ENCODE results near the gene FRMD3.

FRMD3 gene

DNA sequence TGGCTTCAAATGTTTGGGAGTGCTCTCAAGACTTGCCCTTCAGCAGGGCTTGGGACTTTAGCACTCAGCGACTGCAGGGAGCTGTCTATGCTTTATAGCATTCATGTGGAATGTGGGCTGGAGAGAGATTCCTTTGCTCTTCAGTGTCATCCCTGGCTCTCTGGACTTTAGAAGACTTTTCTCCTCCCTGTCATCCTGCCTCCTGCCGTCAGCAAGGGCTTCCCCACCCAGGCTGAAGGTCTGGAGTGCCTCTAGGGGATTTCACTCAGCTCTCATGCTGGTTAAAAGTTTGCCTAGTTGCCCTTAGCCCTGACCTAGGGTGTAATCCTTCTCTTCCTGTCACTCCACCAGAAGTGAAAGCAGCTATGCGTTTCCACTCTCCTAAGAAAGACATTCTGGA lies 210.9 kb downstream of the FRMD3 start:
- DNase-seq, result peak; percentile 1

DNA sequence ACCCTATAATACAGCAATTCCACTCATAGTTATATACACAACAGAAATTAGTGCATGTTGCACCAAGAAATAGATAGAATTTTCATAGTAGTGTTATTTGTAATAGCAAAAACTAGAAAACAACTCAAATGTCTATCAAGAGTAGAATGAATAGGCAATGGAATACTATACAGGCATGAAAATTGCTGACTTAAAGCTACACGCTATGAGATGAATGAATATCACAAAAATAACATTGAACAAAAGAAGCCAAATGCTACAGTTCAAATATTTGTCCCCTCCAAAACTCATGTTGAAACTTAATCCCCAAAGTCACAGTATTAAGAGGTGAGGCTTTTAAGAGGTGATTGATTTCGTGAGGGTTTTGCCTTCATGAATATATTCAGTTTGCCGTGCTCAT lies 215.1 kb downstream of the FRMD3 start:
- DNase-seq, result no peak

DNA sequence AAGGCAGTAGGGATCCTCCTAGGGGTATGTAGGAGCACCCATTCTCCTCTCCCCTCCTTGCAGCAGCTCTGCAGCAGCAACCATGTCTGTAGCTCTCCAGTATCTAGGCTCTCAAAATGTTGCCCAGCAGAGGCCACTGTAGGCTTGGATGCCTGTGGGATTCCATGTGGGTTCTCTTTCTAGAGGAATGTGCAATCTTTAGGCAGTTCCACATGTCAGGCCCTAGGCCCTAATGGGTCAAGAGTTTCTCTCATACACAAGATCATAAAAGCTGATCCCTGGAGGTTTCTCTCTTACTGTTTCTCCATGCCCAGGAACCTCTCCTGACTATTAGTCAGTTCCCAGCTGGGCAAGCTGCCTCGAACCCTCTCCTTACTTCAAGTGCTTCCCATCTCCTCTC lies 215.8 kb downstream of the FRMD3 start:
- DNase-seq, result no peak

DNA sequence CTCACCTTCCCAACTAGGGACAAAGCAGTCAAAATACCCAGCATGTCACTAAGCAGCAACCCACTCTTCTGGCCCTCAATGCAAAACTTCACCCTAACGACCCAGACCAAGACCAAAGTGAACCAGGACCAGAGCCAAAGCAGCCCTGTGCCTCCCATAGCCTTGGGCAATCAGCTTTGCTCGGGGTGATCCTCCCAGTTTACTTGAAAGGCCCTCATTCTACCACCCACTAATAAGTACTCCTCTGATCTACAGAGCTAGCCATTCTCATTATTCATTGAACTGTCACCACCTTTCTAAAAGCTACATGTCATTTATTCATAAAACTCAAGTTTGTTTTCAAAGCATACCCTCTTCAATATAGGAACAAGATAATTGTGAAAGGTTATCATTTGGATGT lies 221.0 kb downstream of the FRMD3 start:
- no peak for DNase-seq

DNA sequence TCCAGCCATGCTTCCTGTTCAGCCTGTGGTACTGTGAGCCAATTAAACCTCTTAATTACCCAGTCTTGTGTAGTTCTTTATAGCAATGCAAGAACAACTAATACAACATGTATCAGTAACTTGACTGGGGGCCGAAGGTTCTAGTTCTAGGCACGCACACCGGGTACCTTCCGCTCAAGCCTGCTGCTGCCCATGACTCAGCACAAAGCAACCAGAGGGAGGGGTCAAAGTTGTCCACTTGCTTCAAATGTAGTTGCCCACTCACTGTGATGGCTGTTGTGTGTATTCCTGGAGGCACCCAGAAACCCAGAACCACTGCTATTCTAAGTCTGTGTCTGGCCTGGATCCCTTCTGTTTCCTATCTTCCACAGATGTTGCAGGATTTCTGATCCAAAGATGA lies 222.6 kb downstream of the FRMD3 start:
- no peak for DNase-seq

DNA sequence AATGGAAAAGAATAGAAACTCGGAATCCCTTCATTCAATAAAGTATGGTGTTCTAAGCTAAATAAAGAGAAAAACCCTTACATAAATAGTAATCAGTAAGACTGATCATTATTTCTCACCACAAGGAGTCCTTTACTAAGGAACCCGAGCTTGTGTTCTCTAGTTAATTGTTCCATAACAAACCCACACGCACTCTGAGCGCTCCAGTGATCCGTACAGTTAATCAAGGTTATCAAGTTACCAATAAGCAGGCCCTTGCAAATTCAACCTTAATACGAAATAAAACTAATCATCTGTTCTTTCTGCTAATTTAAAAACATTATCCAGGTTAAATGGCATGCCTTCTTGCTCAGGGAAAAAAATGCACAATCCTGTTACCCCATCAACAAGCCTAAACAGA lies 224.4 kb downstream of the FRMD3 start:
- peak; percentile 13 for DNase-seq

DNA sequence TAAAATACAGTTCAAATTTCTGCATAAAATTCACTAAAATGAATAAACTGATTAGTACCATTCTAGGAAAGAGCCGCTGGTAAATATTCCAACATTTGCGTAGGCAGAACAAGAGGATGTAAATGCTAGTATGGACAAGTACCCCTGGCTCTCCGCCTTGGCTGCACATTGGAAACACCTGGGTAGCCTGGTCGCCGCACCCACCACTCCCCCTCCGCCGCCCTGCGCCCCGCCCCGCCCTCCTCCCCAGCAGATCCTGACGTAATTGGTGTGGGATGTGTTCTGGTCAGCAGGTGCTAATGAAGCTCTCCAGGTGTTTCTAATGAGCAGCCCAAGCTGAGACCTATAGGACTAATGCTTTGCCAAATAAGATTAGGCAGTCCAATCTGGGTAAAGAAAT lies 225.7 kb downstream of the FRMD3 start:
- DNase-seq, result no peak

DNA sequence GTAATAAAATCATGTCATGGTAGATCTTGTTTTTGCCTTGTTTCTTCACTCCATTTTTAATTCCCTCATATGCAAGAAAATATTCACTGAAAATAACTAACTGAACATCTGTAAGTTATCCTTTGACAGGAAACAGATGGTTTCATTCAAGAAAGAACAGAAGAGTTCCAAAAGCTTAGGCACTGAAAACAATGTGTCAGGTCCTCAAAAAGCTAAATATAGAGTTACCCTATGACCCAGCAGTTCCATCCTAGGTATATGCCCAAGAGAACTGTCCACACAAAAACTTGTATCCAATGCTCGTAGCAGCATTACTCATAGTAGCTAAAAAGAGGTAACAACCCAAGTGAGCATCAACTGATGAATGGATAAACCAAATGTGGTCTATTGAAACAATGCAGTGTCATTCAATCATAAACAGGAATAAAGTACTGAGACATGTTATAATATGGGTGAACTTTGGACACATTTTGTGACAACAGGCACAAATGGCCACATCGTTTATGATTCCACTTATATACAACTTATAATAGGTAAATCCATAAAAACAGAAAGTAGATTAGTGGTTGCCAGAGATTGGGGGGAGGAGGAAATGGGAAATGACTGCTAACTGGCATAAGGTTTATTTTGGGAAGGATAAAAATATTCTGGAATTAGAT lies 231.0 kb downstream of the FRMD3 start:
- no peak for DNase-seq

DNA sequence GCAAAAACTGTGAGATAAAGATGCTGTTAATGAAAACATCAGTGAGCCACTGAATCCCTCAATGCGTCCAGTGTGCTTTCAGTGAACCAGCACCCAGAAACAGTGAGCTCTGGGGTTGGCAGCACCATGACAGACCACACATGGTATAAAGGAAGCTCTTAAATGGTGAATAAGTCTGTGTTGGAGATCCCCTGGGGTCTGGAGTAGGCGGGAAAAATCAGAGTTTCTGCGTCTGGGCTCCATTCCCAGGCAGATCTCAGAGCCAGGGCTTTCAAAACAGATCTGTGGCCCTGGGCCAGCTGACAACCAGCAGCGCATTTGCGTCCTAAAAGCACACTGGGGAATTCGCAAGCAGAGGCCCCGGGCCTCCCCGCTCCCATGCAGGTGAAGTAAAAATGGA lies 233.5 kb downstream of the FRMD3 start:
- DNase-seq, result no peak

DNA sequence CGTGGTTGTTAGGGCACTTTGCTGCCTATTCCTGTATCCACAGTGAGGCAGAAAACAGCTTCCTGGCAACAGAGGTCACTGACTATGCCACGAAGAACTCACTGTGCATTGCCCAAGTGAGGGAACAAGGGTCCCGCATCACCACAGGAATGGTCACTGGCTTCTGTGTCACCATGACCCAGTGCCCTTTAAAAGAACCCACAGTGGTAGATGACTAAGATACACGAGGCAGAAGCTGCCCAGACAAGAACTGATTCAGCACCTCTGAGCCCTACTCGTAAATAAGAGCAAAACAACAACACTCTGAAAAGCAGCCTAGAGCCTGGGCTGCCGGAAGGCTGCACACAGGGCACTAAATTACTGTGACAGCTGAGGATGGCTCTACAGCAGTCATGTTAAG lies 238.6 kb downstream of the FRMD3 start:
- peak; percentile 74 for DNase-seq

DNA sequence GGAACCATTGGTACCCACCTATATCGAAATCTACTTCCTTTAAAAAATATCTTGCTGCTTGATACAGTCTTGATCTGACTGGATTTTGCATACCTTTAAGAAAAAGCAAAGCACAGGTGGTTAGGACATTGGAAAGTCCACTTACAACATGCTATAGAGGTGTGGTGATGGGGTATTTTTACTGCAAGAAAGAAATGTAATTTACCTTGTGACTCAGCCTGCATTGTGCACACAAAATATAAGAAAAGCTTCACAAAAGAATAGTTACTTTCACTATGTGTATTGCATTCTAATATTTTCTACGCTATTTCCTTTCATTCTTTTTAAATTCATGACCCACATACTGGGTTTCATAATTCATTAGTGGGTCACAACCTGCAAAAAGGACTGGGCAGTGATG lies 239.1 kb downstream of the FRMD3 start:
- DNase-seq, result no peak

DNA sequence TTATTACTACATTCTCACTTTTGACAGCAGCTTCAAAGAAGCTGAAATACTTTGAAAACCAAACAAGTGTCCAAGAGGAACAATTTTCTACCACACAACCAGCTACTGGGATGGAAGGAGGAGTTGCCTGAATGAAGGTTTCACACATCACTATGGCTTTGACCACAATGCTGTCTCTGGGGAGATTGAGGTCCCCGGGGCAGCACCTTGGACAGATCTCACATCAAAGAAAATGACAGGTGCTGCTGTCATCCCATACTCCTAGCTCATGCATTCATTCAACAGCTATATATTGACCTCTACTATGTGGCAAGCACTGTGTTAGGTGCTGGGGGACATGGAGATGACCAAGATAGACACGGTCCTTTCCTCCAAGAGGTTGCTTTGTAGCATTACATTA lies 242.1 kb downstream of the FRMD3 start:
- no peak for DNase-seq

DNA sequence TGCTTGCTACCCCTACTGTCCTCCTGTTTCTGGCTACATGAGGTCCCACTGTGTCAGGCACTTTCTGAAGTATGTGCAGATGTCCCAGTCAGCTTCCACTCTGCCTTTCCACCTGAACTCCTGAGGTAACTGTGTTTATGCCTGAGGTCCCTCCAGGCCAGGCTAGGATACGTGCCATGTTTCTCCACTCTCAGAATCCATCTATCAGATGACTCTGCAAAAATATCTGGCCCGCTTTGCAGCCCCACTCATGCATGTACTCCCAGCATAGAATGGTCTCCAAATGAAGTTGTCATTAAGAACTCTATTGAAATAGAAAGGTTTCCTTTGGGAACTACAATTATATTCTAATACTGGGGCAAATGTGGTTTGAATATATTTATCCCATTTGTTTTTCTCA lies 243.4 kb downstream of the FRMD3 start:
- no peak for DNase-seq

DNA sequence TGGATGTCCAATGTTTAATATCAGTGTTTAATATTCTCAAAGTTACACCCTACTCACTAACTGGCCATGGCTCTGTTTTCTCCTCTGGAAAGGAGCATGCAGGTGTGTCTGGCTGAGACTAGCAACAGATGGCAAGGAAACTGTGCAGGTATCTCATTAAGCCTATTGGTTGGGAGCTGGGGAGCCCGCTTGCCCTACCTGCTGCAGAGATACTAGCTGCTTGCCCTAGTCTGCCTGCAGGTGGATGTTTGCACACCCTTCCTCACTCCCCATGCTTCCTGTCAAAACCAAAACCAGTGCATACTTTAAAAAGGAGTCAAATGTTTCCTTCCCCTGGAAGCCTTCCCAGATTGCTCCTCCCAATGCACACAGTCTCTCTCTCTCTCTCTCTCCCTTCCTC lies 247.0 kb downstream of the FRMD3 start:
- DNase-seq, result no peak

DNA sequence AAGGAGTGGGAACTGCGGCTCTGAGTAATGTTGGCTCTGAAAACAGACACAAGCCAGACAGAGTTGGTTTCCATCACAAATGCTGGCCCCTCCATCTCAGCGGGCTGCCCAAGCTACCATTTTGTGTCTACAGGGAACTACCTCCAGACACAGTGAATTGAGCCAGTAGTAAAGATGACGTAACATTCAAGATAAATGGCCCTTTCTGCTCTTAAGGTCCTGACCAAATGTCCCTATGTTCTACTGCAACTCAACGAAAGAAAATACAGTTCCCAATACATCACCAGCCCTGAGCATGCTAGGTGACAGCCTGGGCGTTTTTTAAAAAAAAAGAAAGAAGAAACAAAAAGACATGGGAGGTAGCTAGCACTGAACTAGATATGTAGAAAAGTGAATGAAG lies 247.5 kb downstream of the FRMD3 start:
- no peak for DNase-seq

DNA sequence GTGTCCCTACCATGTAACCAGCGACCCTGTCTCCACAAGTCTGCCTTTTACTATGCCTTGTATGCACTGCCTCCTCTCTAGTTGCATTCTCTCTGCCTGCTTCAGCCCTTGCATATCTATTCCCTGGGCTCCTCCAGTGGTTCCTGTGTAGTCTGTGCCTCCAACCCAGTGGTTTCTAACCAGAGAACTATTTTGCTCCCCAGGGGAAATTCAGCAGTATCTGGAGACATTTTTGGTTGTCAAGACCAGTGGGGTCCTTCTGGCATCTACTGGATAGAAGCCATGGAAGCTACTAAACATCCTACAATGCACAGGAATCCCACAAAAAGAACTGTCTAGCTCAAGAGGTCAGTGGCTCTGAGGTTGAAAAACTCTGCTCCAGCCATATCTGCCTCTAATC lies 251.2 kb downstream of the FRMD3 start:
- DNase-seq, result no peak

DNA sequence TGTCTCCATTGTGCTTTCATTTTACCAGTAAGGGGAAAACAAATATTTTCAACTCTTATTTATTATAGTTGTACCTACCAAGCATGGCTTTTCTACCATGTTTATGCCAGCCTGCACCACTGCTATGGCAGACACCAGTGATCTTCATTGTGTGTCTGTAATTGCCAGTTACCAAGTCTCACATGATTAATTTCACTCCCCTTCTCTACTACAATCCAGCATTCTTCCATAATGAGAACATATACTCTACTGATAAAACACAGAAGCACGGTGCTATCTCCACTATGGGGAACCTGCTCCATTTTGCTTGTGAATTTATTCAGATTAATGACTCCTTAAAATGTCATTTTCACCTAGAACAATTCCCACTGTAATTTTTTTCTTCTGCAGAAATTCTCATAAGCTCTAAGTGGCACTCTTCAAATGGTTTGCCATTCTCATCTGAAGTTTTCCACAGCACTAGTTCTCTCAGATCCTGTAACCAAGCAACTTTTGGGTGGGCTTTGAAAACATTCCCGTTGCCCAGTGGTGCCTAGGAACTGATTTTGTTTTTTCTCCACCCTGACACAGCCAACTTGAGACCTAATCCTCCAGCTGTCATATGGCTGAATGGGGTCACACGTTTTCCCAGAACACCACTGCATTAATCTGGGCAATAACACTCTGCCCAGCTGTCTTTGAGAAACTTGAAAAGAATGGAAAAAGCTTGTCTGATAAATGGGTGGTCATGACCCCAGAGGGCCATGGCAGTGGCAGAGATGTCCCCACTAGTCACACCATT lies 252.6 kb downstream of the FRMD3 start:
- peak; percentile 74 for DNase-seq

DNA sequence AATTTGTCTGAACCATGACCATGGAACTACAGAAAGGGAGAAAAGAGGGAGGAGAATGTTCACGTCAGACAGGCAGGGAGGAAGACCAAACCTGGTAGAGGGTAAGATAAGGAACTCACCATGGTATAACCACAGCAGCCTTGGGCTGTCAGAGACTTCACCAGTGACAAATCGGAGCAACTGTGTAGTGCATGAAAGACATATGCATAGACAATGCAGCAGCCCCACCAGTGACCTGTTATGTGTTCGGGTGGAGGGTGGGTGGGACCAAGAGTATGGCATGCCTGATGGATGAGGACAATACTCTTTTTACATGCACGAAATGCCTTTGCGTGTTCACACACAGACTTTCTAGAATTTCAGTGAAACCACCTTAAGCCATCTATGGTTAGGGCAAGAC lies 253.5 kb downstream of the FRMD3 start:
- DNase-seq, result no peak

DNA sequence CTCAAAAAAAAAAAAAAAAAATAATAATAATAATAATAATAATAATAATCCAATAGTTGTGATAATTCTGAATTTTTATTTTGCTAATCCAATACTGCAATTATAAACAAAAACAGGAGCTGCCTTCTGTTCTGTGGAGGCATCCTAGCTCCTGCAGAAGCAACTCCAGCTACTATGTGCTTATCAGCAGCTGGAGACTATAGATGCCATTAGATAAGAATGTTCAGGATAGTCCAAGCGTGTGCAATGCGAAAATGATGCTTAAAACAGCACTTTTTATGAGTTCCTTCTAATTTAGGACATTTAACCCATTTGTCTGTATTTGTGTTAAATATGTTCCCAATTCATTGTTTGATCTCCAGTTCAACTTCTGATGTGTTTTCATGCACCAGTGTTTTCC lies 254.7 kb downstream of the FRMD3 start:
- no peak for DNase-seq

DNA sequence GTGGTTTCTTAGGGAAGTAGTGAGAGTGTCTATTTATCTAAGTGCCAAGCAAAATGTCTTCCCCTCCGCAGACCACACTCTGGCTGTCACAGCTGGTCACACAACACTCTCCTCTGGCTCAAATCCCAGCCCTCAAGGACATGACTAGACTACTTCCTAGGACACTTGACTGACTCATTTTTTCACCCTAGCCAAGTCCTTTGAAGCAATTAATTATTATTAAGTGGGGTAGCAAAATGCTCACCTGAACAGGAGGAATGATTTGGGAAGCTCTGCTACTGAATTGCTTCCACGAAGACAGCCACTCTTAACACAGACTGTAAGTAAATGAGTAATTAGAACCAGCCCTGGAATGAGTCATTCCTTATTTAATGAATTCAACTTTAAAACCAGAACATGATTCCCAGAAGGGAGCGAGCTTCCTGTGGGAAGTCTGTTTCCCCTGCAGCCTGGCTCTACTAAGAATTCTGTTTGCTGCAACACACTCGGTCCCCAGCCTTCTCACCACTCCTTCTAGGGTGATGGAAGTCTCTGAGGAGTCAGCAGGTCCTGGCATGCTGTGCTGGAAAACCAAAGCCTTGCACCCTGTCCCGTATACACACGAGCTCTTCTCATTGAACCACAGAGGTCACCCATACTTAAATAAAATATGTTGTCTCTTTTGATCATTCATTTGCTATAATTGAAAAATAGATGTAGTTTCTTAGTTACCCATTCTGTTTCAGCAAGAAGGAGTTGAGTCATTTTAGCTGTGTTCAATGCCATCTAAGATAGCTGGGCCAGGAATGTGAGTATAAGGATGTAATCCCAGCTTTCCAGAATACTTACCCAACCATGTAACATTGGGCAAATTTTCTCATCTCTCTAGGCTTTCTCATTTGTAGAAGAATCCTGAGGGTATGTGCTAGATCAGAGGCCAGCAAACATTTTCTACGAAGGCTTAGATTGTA lies 256.6 kb downstream of the FRMD3 start:
- DNase-seq, result peak; percentile 92

DNA sequence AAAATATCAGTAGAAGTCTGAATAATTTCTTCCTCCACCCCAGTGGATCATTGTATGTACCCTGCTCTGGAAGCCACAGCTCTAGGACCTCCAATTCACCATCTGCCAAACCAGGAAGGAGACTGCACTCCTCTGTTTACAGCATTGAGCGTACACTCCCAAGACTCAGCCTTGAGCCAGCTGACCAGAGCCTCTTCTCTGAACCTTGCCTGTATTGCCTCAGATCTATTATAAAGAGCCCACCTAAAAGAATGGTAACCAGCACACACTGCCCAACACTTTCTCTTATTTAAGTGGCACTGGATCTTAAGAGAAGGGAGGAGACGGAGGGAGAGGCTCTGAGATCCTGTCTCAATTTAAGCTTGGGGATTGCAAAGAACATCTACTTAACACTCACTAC lies 257.4 kb downstream of the FRMD3 start:
- no peak for DNase-seq

DNA sequence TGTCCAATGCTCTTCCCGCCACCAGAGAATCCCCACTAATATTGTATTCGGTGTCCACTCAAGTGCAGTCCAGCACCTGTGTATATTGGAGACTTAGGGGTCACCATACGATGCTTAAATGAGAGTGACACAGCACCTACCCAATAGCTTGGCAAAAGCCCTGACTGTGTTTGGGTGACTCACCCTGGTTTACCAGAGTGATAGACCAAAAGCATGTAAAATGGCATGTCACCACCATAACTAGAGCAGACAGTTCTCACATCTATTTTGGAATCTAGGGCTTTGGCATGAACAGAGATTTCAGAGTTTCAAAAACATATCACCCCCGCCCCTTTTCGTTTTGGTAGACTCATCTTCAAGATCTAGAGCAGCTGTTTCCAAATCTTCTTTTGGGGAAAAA lies 257.9 kb downstream of the FRMD3 start:
- DNase-seq, result no peak

DNA sequence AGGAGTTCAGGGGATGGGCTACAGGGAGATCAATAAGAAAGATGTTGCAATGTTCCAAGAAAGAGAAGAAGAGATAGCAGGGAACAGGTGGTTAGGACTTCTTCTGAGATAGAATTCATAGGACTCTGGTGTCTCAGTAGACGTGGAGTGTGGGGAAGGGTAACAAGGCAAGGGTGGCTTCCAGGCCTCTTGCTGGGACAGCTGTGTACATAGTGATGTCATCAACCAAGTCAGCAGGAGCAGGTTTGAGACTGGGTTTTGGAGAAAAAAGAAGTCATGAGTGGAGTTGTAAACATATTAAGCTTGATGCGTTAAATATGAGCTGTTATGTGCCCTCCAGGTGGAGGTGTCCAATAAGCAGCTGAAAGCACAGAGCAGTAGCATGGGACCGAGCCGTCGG lies 263.4 kb downstream of the FRMD3 start:
- no peak for DNase-seq

DNA sequence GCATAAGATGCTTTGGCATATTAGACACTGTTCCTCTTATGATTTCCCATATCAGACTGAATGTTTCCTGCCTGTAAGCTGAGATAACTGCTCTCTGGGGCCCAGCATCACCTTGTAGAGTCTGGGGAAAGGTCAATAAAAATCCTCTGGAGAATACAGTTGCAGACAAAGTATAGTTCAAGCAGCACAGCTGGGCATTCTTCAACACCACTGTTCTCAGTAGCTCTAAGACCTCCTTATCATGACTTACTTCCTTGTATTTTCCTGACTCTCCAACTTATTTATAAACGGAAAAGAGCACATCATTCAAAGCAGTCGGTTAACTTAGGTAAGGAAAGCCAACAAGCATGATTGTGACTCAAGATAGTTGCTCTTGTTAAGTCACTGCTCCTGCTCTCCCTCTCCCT lies 266.5 kb downstream of the FRMD3 start:
- no peak for DNase-seq

Measured in kidney glomerular epithelial cell (primary cell).